ENCODE measurements around the gene CLCN7. TPM values are rescaled to one million over a fixed set of nuclear protein-coding genes. Genes with fewer than 3 reads are reported as not detected.
"Not testable (repeated sequence)": the region's sequence is repeated elsewhere in the genome, so short reads cannot be mapped to it uniquely, and the experiment has no call there.

CLCN7 gene
- total RNA-seq, 1 experiment from 2014 or later = 221 TPM

DNA sequence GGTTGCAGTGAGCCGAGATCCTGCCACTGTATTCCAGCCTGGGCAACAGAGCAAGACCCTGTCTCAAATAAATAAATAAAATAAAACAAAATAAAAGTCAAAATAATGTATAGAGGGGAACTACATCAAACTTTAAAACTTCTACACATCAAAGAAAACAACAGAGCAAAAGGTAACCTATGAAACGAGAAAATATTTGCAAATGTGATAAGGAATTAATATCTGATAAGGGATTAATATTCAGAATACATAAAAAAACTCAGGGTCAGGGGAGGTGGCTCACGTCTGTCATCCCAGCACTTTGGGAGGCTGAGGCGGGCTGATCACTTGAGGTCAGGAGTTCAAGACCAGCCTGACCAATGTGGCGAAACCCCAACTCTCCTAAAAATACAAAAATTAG is 5.7 kb downstream of the CLCN7 start:
- DNase-seq (ENCODE audit: low read depth); in situ Hi-C loops (cut with HindIII; ENCODE audit: low pct_unique_long_range_greater_than_20kb, low sequenced_read_pairs): not testable (repeated sequence)

DNA sequence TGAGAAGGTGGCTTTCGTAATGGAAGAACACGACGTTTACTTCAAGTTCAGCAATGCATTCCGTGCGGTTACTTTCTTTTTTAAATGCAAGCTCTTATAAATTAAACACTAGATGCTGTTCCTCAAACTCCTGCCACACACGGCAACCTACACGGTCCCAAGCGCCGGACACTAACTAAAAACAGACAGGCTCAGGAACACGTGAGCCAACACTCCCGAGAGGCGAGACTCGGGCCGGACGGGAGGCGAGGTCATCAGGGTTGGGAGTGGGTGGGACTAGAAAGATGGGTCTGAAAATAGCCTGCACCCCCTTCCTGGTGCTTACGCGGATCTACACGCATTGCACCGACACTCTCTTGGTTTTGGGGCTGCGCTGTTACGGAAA is 6.4 kb downstream of the CLCN7 start:
- in situ Hi-C loops (cut with HindIII; ENCODE audit: low pct_unique_long_range_greater_than_20kb, low sequenced_read_pairs) = no loop called here
- DNase-seq (ENCODE audit: low read depth) = no peak

GRCh38 chr16:1466968-1467521 is 7.8 kb downstream of the CLCN7 start:
- in situ Hi-C loops (cut with HindIII; ENCODE audit: low pct_unique_long_range_greater_than_20kb, low sequenced_read_pairs) = no loop called here
- DNase-seq (ENCODE audit: low read depth) = peak; percentile 52

DNA sequence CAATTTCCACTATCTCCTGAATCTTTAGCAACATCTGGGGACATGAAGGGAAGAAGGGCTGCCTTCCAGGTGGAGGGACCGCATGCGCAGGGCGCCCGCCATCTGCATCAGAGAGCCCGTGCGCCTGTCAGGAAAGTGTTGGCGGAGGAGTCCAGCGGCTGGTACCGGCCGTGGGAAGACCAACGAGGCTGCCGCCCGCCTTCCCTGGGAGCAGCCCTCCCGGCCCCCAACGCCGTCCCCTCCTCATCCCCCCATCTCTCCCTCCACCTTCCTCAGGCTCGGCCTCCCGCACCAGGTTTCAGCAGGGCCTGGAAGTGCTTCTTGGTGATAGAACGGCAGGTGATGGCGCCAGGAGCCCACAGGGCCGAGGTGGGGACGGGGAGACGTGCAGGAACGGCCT is 8.8 kb downstream of the CLCN7 start:
- in situ Hi-C loops (cut with HindIII; ENCODE audit: low pct_unique_long_range_greater_than_20kb, low sequenced_read_pairs) = no loop called here

GRCh38 chr16:1465567-1465915 is 9.3 kb downstream of the CLCN7 start:
- in situ Hi-C loops (cut with HindIII; ENCODE audit: low pct_unique_long_range_greater_than_20kb, low sequenced_read_pairs) = no loop called here
- no peak for DNase-seq (ENCODE audit: low read depth)

More for the DNA sequence above, 8.8 kb downstream of the CLCN7 start:
- DNase-seq (ENCODE audit: low read depth) = no peak

DNA sequence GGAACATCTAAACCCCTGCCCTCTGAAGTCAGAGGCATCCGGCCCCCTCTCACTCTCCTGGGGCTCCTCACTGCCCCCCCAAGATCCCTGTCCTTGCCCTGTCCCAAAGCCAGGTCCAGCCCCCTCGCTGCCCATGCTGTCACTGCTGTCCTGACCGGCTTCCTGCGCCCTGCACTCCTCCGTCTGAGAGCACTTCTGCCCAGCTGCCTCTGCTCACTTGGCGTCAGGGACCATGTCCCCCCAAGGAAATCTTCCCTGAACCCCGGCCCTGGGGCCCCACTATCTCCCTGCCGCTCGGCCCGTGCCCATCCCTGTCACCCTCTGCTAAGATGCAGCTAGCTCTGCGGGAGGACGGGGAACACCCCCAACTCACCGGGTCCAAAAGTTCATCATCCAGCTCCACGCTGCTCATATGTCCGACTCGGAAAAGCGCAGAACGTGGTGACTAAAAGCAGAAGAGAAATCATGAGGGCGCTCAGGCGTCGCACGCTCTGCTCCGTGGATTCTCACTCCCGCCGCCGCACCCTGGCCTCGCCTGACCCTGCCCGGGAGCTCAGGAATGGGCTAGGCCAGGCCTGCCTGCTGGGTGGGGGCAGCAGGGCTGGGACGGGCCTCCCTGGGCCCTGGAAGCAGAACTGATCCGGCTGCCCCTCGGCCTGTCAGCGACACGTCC is 9.8 kb downstream of the CLCN7 start:
- no peak for DNase-seq (ENCODE audit: low read depth)
- in situ Hi-C loops (cut with HindIII; ENCODE audit: low pct_unique_long_range_greater_than_20kb, low sequenced_read_pairs) = no loop called here

DNA sequence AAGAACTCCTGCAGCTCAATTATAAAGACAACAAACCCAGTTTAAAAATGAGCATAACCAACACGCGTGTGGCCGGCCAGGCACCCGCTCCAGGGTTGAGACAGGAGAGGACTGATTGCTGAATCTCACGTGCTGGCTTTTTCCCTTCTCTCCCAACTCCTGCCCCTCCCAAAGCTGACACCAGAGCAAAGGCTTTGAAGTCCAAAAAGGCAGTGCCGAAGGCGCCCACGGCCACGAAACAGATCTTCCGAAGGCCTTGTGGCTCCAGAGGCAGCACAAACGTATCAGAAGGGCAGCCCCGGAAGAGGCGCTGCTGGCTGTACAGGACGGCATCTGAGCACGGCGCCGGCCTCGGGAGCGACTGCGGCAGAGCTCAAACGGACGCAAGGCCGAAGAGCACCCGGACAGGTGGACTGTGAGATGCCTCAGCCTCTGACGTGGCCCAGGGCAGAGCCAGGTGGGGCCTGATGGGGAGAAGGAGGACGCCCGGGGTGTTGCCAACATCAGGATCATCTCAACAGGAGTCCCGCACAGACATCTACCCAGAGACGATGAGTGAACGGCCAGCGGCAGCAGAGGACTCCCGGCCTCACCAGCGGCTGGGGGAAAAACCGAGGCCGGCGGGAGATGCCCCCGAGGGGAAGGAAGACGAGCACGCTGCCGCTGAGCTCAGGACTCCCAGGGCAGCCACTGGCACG is 10.5 kb downstream of the CLCN7 start:
- DNase-seq (ENCODE audit: low read depth) = no peak
- in situ Hi-C loops (cut with HindIII; ENCODE audit: low pct_unique_long_range_greater_than_20kb, low sequenced_read_pairs) = no loop called here

- in situ Hi-C loops (cut with HindIII; ENCODE audit: low pct_unique_long_range_greater_than_20kb, low sequenced_read_pairs) = no loop called here
Observed at GRCh38 chr16:1461146-1461545, 13.7 kb downstream of the CLCN7 start.

DNA sequence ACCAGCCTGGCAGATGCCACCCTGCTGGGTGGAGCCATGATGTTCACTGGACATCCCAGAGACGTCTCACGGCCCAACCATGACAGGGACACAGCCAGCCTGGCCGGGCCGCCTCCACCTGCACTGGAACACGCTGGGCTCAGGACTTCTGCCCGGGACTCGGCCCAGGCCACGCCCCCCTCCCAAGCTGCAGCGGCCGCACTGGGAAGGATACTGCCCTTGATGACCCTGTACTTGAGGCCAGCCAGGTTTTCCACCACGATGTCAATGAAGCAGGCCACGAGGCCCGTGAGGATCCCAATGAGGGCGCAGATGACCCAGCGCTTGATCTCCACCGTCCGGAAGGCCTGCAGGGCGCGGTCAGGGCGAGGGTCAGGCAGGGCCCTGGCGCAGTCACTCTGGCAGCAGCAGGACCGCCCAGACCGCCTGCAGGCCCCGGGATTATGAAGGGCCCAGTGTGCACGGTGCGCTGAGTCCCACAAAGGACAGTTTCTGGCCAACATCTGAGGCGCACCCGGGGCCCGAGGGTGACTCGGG is 14.2 kb downstream of the CLCN7 start:
- no peak for DNase-seq (ENCODE audit: low read depth)
- in situ Hi-C loops (cut with HindIII; ENCODE audit: low pct_unique_long_range_greater_than_20kb, low sequenced_read_pairs) = no loop called here

More at GRCh38 chr16:1461146-1461545, 13.7 kb downstream of the CLCN7 start:
- DNase-seq (ENCODE audit: low read depth) = no peak

- DNase-seq (ENCODE audit: low read depth) = no peak
- in situ Hi-C loops (cut with HindIII; ENCODE audit: low pct_unique_long_range_greater_than_20kb, low sequenced_read_pairs) = no loop called here
Observed at GRCh38 chr16:1459967-1460366, 14.9 kb downstream of the CLCN7 start.

GRCh38 chr16:1458977-1459341 is 15.9 kb downstream of the CLCN7 start:
- in situ Hi-C loops (cut with HindIII; ENCODE audit: low pct_unique_long_range_greater_than_20kb, low sequenced_read_pairs) = no loop called here
- DNase-seq (ENCODE audit: low read depth) = no peak

DNA sequence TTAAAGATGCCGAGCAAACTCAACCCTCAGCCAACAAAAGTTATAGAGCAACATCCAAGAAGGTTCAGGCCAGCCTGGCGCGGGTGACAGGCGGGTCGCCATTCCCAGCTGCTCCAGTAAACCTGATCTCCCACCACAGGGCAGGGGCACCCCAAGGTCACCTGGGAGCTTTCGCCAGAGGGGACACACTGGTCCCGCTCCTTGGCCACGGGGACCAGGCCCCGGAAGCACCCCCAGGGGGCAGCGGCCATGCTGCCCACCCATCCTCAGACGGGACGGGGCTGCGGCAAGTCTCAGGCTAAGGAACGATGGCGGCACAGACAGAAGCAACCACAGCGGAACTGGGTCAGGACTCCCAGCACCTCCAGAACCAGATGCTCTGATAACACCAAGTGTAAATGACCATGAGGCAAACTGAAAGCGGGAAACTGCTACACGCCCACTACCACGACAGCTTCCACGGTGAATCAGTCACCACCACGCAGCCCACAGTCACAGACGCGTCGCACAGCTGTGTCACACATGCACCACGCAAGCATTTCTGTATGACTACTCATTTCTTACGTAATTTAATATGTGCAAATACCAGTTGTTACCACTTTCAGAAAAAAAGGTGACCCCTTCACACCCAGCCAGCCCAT is 16.4 kb downstream of the CLCN7 start:
- in situ Hi-C loops (cut with HindIII; ENCODE audit: low pct_unique_long_range_greater_than_20kb, low sequenced_read_pairs) = no loop called here
- DNase-seq (ENCODE audit: low read depth) = no peak

GRCh38 chr16:1457489-1458245 is 17.2 kb downstream of the CLCN7 start:
- in situ Hi-C loops (cut with HindIII; ENCODE audit: low pct_unique_long_range_greater_than_20kb, low sequenced_read_pairs) = no loop called here
- no peak for DNase-seq (ENCODE audit: low read depth)

- in situ Hi-C loops (cut with HindIII; ENCODE audit: low pct_unique_long_range_greater_than_20kb, low sequenced_read_pairs) = no loop called here
- DNase-seq (ENCODE audit: low read depth) = no peak
Observed at GRCh38 chr16:1456951-1457350, 17.9 kb downstream of the CLCN7 start.

- DNase-seq (ENCODE audit: low read depth) = no peak
- in situ Hi-C loops (cut with HindIII; ENCODE audit: low pct_unique_long_range_greater_than_20kb, low sequenced_read_pairs) = no loop called here
Observed at GRCh38 chr16:1455190-1456171, 19.3 kb downstream of the CLCN7 start.

DNA sequence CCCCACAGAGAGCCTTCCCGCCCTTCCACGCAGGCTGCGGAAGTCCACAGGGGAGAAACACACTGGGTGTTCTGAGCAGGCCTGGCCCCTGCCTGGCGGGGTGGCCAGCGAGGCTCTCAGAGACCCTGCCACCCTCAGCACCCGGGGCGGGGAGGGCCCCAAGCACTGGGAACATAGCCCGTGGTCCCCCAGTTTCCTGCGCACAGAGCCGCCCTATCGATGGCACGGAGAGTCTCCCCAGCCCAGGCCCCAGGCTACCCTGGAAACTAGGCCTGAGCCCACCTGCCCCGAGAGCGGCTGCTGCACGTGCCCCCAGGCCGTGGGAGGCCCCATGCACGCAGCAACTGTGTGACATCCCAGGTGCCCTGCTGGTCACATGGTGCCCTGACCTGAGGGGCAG is 20.3 kb downstream of the CLCN7 start:
- in situ Hi-C loops (cut with HindIII; ENCODE audit: low pct_unique_long_range_greater_than_20kb, low sequenced_read_pairs) = no loop called here
- no peak for DNase-seq (ENCODE audit: low read depth)

- in situ Hi-C loops (cut with HindIII; ENCODE audit: low pct_unique_long_range_greater_than_20kb, low sequenced_read_pairs) = no loop called here
Observed at GRCh38 chr16:1453316-1453715, 21.5 kb downstream of the CLCN7 start.

More at GRCh38 chr16:1453316-1453715, 21.5 kb downstream of the CLCN7 start:
- DNase-seq (ENCODE audit: low read depth) = no peak
